PC-3 (cell line): Measurements from ENCODE around the gene BFSP2. TPM values are rescaled to one million over a fixed set of nuclear protein-coding genes. Genes with fewer than 3 reads are reported as not detected.

Source experiments
- ATAC-seq: fragments of 200-7000 bp; cut with Tn5 transposase; 2 replicates; pipeline ENCODE4 v1.9.1; 2020; ENCODE audit warnings: mild to moderate bottlenecking, moderate library complexity
- BruUV-seq: library from RNA; stranded (reverse); fragments of 400-500 nt; replicated peaks from 2 replicates; lab custom pipeline; 2021; lab: Mats Ljungman, UMichigan
- CTCF ChIA-PET: fragments of 300-600 bp; sonication (Branson Sonifier 250); formaldehyde crosslinking; loops from one replicate; lab custom pipeline; 2022; ENCODE audit warnings: antibody characterized with exemption; lab: Charles Lee
- POLR2A ChIA-PET: fragments of 300-600 bp; sonication (Branson Sonifier 250); formaldehyde crosslinking; loops from one replicate; lab custom pipeline; 2022; ENCODE audit warnings: antibody characterized with exemption; ENCODE audit not compliant: unreplicated experiment; lab: Charles Lee
- DNase-seq: peaks from one replicate; pipeline ENCODE4 v3.0.0-alpha.2; 2015
- H2AFZ ChIP-seq: fragments of 300-600 bp; sonication (generic); 2 replicates; pipeline ENCODE4 v1.6.0; 2016; ENCODE audit warnings: antibody characterized with exemption, low read length
- H3F3A ChIP-seq: fragments of 300-600 bp; sonication (generic); one replicate; pipeline ENCODE4 v1.6.0; 2017; ENCODE audit warnings: antibody characterized with exemption, low read length, control low read depth, mild to moderate bottlenecking; ENCODE audit not compliant: unreplicated experiment
- H3K27ac ChIP-seq: fragments of 300-600 bp; sonication (generic); 2 replicates; pipeline ENCODE4 v1.5.1; 2016; ENCODE audit warnings: mild to moderate bottlenecking, low read length
- H3K27me3 ChIP-seq: fragments of 300-600 bp; sonication (generic); 2 replicates; pipeline ENCODE4 v1.6.1; 2016; ENCODE audit warnings: low read length, mixed read lengths
- H3K36me3 ChIP-seq: fragments of 300-600 bp; sonication (generic); 2 replicates; pipeline ENCODE4 v1.6.1; 2016; ENCODE audit warnings: low read depth, mixed run types, low read length, mixed read lengths
- H3K4me1 ChIP-seq: fragments of 300-600 bp; sonication (generic); 2 replicates; pipeline ENCODE4 v1.5.1; 2016; ENCODE audit warnings: low read length; ENCODE audit not compliant: insufficient read depth
- H3K4me2 ChIP-seq: fragments of 300-600 bp; sonication (generic); 2 replicates; pipeline ENCODE4 v1.6.0; 2016; ENCODE audit warnings: low read length
- H3K4me3 ChIP-seq: fragments of 300-600 bp; sonication (generic); 2 replicates; pipeline ENCODE4 v1.5.1; 2016; ENCODE audit warnings: mild to moderate bottlenecking, low read length, mixed read lengths
- H3K79me2 ChIP-seq: fragments of 300-600 bp; sonication (generic); 2 replicates; pipeline ENCODE4 v1.6.1; 2017; ENCODE audit warnings: low read length, mixed read lengths
- H3K9ac ChIP-seq: fragments of 300-600 bp; sonication (generic); 2 replicates; pipeline ENCODE4 v1.6.0; 2016; ENCODE audit warnings: mild to moderate bottlenecking, low read length
- H3K9me2 ChIP-seq: fragments of 300-600 bp; sonication (generic); replicated peaks from 2 replicates; pipeline ENCODE4 v1.6.1; 2016; ENCODE audit warnings: mixed run types, low read length, mixed read lengths
- H3K9me3 ChIP-seq: fragments of 300-600 bp; sonication (generic); 2 replicates; pipeline ENCODE4 v1.6.1; 2016; ENCODE audit warnings: low read length, mixed read lengths
- H4K20me1 ChIP-seq: fragments of 300-600 bp; sonication (generic); 2 replicates; pipeline ENCODE4 v1.6.1; 2016; ENCODE audit warnings: low read length, mixed read lengths
- CTCF ChIP-seq: fragments of 300-600 bp; sonication (generic); conservative IDR thresholded peaks from 2 replicates; pipeline ENCODE4 v1.5.1; 2017; ENCODE audit warnings: antibody characterized with exemption, low read depth, mild to moderate bottlenecking, low read length
- EZH2 ChIP-seq: fragments of 300-600 bp; sonication (generic); IDR thresholded peaks from one replicate; pipeline ENCODE4 v1.6.1; 2017; ENCODE audit warnings: antibody characterized with exemption, mild to moderate bottlenecking, low read length; ENCODE audit not compliant: unreplicated experiment
- EZH2phosphoT487 ChIP-seq: fragments of 300-600 bp; sonication (generic); IDR thresholded peaks from 2 replicates; pipeline ENCODE4 v1.6.1; 2018; ENCODE audit warnings: mild to moderate bottlenecking, antibody characterized with exemption, low read length, borderline replicate concordance
- intact Hi-C: fragments of 100-400 bp; cut with micrococcal nuclease; formaldehyde crosslinking; loops from 2 replicates; pipeline ENCODE4 v1.9.0; 2023
- total RNA-seq: library from RNA; depleted of rRNA; stranded (reverse); fragments of >200 nt; gene quantifications from 2 replicates; pipeline ENCODE4 v1.2.3, GENCODE V29; 2014

The BFSP2 gene
- total RNA-seq, 1 experiment from 2014 or later = not detected

- H2AFZ ChIP-seq = no peak overlapping the region
- no peaks in the 10 kb centered on the region for H4K20me1 ChIP-seq
- no peak overlapping the region for H3K9ac ChIP-seq
- TF ChIP-seq EZH2phosphoT487 = no peak
- no peak for TF ChIP-seq EZH2
- no peak for TF ChIP-seq CTCF
- no peak overlapping the region for H3K27ac ChIP-seq
- DNase-seq (no peak), ATAC-seq (no peak)
- no peaks in the 10 kb centered on the region for H3K4me1 ChIP-seq
- H3K27me3 ChIP-seq = no peaks in the 10 kb centered on the region
- H3F3A ChIP-seq = no peaks in the 10 kb centered on the region
- POLR2A ChIA-PET = no interaction called here
- no peaks in the 10 kb centered on the region for H3K9me3 ChIP-seq
- no peaks in the 10 kb centered on the region for H3K36me3 ChIP-seq
- H3K4me3 ChIP-seq = no peak overlapping the region
- CTCF ChIA-PET = no interaction called here
- H3K9me2 ChIP-seq = no peaks in the 10 kb centered on the region
- intact Hi-C loops = no loop called here
- no TSS peak for BruUV-seq
- H3K79me2 ChIP-seq = no peaks in the 10 kb centered on the region
- H3K4me2 ChIP-seq = no peak overlapping the region
Observed at GRCh38 chr3:133466531-133467386, 66.9 kb downstream of the BFSP2 start.

GRCh38 chr3:133467780-133468179 is 67.9 kb downstream of the BFSP2 start:
- Histone ChIP-seq H3K79me2 (no peaks in the 10 kb centered on the region), H3F3A (no peaks in the 10 kb centered on the region), H3K9ac (no peak overlapping the region), H3K27me3 (no peaks in the 10 kb centered on the region), H3K9me3 (no peaks in the 10 kb centered on the region), H3K4me3 (no peak overlapping the region), H3K36me3 (no peaks in the 10 kb centered on the region), H3K9me2 (no peaks in the 10 kb centered on the region), H3K4me2 (no peak overlapping the region), H2AFZ (no peak overlapping the region), H3K27ac (no peak overlapping the region), H3K4me1 (no peaks in the 10 kb centered on the region), H4K20me1 (no peaks in the 10 kb centered on the region)
- TF ChIP-seq CTCF = no peak
- no peak for TF ChIP-seq EZH2
- TF ChIP-seq EZH2phosphoT487 = no peak
- intact Hi-C loops = no loop called here
- ATAC-seq = no peak
- DNase-seq = no peak
- POLR2A ChIA-PET = interaction anchor here (0.6 kb wide), 2 partner anchors 11 to 17 kb away, joined by 4 read pairs; no protein-coding TSS in a partner anchor
- CTCF ChIA-PET = no interaction called here
- BruUV-seq = no TSS peak

- H4K20me1 ChIP-seq = no peaks in the 10 kb centered on the region
- no peak overlapping the region for H3K4me2 ChIP-seq
- H3K9ac ChIP-seq = no peak overlapping the region
- no peak overlapping the region for H3K4me3 ChIP-seq
- no peaks in the 10 kb centered on the region for H3F3A ChIP-seq
- DNase-seq (no peak), ATAC-seq (no peak)
- no TSS peak for BruUV-seq
- no peaks in the 10 kb centered on the region for H3K36me3 ChIP-seq
- no peaks in the 10 kb centered on the region for H3K9me3 ChIP-seq
- H2AFZ ChIP-seq = no peak overlapping the region
- CTCF ChIA-PET = no interaction called here
- TF ChIP-seq CTCF (no peak), EZH2phosphoT487 (no peak), EZH2 (no peak)
- H3K9me2 ChIP-seq = no peaks in the 10 kb centered on the region
- no peaks in the 10 kb centered on the region for H3K27me3 ChIP-seq
- no peaks in the 10 kb centered on the region for H3K79me2 ChIP-seq
- H3K4me1 ChIP-seq = no peaks in the 10 kb centered on the region
- H3K27ac ChIP-seq = no peak overlapping the region
- POLR2A ChIA-PET = interaction anchor here (0.6 kb wide), 2 partner anchors 11 to 16 kb away, joined by 4 read pairs; no protein-coding TSS in a partner anchor
- intact Hi-C loops = no loop called here
Observed at GRCh38 chr3:133468251-133468721, 68.4 kb downstream of the BFSP2 start.
